ENCODE measurements around the gene UBE2K. TPM values are rescaled to one million over a fixed set of nuclear protein-coding genes. Genes with fewer than 3 reads are reported as not detected.
"Not testable (repeated sequence)": the region's sequence is repeated elsewhere in the genome, so short reads cannot be mapped to it uniquely, and the experiment has no call there.

Gene UBE2K
- total RNA-seq, 1 donor from 2014 or later = 16.0 TPM

GRCh38 chr4:39812500-39812899, 114.6 kb downstream of the UBE2K start:
- DNase-seq = no peak

DNA sequence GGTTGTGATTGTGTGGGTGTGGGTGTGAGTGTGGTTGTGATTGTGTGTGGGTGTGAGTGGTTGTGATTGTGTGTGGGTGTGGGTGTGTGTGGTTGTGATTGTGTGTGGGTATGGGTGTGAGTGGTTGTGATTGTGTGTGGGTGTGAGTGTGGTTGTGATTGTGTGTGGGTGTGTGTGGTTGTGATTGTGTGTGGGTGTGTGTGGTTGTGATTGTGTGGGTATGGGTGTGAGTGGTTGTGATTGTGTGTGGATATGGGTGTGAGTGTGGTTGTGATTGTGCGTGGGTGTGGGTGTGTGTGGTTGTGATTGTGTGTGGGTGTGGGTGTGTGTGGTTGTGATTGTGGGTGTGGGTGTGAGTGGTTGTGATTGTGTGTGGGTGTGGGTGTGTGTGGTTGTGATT, 115.1 kb downstream of the UBE2K start:
- not testable (repeated sequence) for DNase-seq

DNA sequence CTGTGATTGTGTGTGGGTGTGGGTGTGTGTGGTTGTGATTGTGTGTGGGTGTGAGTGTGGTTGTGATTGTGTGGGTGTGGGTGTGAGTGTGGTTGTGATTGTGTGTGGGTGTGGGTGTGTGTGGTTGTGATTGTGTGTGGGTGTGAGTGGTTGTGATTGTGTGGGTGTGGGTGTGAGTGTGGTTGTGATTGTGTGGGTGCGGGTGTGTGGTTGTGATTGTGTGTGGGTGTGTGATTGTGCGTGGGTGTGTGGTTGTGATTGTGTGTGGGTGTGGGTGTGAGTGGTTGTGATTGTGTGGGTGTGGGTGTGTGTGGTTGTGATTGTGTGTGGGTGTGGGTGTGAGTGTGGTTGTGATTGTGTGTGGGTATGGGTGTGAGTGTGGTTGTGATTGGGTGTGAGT, 115.8 kb downstream of the UBE2K start:
- not testable (repeated sequence) for DNase-seq

DNA sequence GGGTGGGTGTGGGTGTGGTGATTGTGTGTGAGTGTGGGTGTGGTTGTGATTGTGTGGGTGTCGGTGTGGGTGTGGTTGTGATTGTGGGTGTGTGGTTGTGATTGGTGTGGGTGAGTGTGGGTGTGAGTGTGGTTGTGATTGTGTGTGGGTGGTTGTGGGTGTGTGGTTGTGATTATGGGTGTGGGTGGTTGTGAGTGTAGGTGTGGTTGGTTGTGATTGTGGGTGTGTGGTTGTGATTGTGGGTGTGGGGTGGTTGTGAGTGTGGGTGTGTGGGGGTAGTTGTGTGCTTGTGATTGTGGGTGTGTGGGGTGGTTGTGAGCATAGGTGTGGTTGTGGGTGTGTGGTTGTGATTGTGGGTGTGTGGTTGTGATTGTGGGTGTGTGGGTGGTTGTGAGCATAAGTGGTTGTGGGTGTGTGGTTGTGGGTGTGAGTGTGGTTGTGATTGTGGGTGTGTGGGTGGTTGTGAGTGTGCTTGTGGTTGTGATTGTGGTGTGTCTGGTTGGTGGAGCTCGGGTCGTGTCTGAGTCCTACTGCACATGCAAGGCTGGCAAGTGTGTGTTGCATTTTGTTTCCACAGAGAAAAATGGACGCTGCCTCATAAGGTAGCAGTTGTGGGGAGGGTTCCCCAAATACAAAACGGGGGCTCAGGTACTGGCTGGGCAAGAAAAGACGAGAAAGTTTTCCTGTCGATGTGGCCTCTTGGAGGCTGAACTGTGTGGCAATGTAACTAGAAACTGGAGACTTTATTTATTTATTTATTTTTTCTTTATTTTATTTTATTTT, 116.7 kb downstream of the UBE2K start:
- no peak for DNase-seq

DNA sequence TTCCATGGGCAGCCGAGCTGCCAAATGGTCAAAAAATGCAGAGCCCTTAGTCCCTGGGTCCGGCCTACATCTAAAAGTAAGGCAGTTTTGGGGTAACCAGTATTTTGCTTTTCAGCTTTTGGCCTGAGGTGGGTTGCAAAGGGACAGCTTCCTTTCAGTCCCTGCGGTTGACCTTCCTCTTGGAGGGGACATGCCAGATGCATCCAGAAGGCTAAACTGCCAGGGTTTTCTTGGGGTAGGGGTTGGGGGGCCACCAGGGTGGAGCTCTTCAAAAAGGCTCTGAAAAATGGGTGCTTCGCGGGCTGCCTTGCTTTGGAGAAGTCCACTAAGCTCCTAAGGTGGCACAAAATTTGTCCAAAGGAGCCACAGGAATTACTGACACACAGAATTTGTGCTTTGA, 120.7 kb downstream of the UBE2K start:
- DNase-seq = no peak

DNA sequence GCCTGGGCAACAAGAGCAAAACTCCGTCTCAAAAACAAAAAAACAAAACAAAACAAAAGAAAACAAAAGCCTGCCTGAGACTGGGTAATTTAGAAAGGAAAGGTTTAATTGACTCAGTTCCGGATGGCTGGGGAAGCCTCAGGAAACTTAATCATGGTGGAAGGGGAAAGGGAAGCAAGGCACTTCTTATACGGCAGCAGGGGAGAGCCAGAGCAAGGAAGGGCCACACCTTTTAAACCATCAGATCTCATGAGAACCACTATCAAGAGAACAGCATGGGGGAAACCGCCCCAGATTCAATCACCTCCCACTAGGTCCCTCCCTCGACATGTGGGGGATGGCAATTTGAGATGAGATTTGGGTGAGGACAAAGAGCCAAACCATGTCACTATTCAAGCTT, 122.2 kb downstream of the UBE2K start:
- DNase-seq = peak; percentile 94

DNA sequence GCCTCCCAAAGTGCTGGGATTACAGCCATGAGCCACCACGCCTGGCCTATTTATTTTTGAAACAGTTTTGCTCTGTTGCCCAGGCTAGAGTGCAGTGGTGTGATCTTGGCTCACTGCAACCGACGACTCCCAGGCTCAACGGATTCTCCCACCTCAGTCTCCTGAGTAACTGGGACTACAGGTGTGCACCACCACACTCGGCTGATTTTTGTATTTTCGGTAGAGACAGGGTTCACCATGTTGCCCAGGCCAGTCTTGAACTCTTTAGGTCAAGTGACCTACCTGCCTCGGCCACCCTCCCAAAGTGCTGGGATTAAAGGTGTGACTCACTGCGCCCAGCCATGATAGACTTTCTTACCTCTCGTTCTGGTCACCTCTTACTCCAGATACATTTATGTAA, 124.0 kb downstream of the UBE2K start:
- DNase-seq = no peak

GRCh38 chr4:39822662-39823061, 124.7 kb downstream of the UBE2K start:
- no peak for DNase-seq

- no peak for DNase-seq
Observed at GRCh38 chr4:39823191-39823590, 125.3 kb downstream of the UBE2K start.

GRCh38 chr4:39825090-39825489, 127.2 kb downstream of the UBE2K start:
- DNase-seq = no peak

GRCh38 chr4:39825741-39826231, 127.8 kb downstream of the UBE2K start:
- peak; percentile 51 for DNase-seq

Other genes with a start within 250 kb of the UBE2K start
- 906 and 3,299 TPM in 2 replicates for gene RPL9, start 239.2 kb upstream of the UBE2K start, total RNA-seq
- gene LIAS, start 239.1 kb upstream of the UBE2K start, total RNA-seq = 6.2 and 8.5 TPM in 2 replicates
- 65.5 and 67.8 TPM in 2 replicates for gene UGDH, start 170.7 kb upstream of the UBE2K start, total RNA-seq
- 20.9 and 21.7 TPM in 2 replicates for gene SMIM14, start 59.3 kb upstream of the UBE2K start, total RNA-seq